A673 (cell line): Measurements from ENCODE around the gene DAD1.

ENCODE experiments used
- CTCF ChIP-seq: fragments of 300-800, 200-600 bp; sonication (generic); conservative IDR thresholded peaks from 2 replicates; pipeline ENCODE4 v1.5.1; 2017; ENCODE audit warnings: low read depth, mild to moderate bottlenecking, antibody characterized with exemption, low read length, moderate library complexity, mixed read lengths
- EZH2 ChIP-seq: fragments of 200-600 bp; sonication (generic); IDR thresholded peaks from 2 replicates; pipeline ENCODE4 v1.6.1; 2017; ENCODE audit warnings: borderline replicate concordance, low read depth, mild to moderate bottlenecking, mixed read lengths, antibody characterized with exemption, low read length; ENCODE audit not compliant: poor library complexity, severe bottlenecking

DNA sequence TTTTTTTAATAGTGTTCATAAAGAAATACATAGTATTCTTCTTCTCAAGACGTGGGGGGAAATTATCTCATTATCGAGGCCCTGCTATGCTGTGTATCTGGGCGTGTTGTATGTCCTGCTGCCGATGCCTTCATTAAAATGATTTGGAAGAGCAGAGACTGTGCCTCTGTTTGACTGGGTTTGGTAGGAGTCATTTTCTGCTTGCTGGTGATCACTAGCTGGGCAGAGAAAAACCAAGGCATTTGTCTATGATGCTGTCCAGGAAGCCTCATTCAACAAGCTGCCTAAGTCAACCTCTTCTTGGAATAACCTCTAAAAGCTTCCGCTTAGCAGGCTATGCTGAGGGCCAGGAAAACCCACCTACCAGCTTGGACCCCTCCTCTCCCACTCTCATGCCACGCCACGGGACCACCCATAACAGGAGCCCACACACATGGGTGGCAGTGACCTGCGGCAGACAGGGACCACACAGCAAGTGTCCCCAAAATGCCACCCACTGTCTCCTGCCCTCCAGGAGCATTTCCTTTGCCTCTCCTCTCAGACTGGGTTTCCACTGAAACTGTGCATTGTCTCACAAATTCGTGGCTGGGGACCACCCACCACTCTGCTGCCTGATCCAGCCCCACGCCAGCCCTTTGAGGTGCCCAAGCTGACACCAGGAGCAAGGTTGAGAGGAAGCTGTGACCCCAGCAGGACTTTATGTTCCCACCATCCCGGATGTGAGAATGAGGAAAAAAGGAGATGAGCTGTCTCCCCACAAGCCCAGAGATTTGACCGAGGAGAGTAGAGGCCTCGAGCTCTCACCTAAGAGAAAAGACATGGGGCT lies 36.8 kb downstream of the DAD1 start:
- TF ChIP-seq CTCF (no peak), EZH2 (no peak)
